ENCODE results near the gene UNC119.
"Not testable (repeated sequence)": the region's sequence is repeated elsewhere in the genome, so short reads cannot be mapped to it uniquely, and the experiment has no call there.

The UNC119 gene

GRCh38 chr17:28552176-28552999 is at the start of gene UNC119:
Gene UNC119, minus strand, starts transcription at chr17:28552624. Its CDS starts 67 bp downstream, at chr17:28552557.
- peak; percentile 72 for DNase-seq

- peak; percentile 61 for DNase-seq
Observed at GRCh38 chr17:28599311-28600184, 47.1 kb upstream of the UNC119 start.

DNA sequence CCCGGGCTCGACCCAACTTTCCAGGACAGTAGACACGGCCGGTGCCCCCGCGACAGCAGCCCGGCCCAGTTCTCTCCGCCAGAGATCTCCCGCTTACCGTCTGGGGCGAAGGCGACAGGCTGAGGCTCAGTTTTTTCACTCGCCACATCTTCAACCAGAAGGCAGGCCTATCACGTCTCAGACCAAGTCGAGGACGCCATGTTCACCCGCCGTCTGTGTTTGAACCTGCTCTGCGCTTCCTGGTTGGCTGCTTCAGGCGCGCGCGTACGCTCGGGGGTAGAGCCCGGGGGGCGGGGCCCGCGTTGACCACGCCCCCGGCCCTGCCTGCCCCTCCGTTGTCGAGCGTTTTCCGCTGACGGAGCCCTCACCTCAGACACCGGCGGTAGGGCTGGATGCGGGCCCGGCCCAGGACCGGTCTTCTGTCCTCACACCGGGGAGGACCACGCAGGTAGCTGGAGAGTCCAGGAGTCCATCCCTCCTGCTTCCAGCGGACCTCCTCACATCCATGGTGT is 46.4 kb upstream of the UNC119 start, which contains the start of gene SPAG5:
Gene SPAG5, minus strand, starts transcription at position 227 of the 512 bp plus-strand sequence. Its CDS starts 79 bp downstream, at position 148.
- DNase-seq = peak; percentile 95

DNA sequence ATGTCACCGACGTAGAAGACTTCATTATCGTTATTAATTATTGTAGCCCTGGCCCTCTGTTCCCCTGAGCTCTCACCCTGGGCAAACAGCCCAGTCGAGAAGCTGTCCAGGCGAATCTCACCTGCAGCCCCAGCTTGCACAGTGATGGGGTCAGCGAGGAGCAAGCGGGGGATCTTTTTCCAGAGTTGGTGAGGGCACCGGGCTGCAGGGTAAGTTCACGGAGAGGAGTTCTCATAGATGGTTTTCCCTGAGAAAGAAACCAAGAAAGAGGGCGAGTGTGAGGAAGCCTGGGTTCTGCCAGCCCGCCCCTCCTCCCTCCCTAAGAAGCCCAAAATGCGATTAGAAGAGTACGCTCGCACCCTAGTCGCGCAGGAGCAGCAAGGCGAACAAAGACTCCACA is 46.0 kb upstream of the UNC119 start:
- no peak for DNase-seq

DNA sequence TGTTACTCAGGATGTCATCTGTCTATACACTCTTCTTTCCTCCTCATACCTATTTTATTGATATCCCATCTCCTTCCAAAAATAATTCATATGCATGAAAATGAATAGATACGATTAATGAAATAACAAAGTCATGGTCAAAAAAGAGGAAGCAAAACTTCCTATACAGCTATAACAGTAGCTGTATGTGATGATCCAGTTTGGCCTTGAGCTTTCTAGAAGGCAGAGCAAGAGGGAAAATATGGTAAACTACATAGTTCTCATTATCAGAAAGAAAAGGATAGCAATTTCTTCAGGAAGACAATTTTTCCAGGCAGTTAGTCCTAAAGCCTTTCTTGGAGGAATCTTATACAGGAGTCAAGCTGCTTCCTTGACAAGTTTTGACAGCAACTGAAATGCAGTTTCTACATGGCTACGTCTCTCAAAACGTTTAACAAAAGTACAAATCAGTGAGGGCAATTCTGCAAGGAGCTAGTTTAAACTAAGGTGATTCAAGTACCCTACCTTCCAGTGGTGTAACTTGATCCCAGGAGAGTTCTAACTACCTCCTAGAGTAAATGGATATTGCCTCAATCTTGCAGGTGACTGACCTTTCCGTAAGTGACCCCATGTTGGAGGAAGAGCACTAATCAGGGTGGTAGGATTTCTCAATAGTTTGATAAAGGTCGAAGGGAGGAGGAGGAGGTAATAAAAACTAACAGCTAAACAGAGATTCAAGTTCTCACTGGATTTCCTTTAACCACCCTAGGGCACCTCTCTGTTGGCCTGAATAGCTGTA is 45.4 kb upstream of the UNC119 start:
- DNase-seq = no peak

- no peak for DNase-seq
Observed at GRCh38 chr17:28592260-28592659, 39.8 kb upstream of the UNC119 start.

DNA sequence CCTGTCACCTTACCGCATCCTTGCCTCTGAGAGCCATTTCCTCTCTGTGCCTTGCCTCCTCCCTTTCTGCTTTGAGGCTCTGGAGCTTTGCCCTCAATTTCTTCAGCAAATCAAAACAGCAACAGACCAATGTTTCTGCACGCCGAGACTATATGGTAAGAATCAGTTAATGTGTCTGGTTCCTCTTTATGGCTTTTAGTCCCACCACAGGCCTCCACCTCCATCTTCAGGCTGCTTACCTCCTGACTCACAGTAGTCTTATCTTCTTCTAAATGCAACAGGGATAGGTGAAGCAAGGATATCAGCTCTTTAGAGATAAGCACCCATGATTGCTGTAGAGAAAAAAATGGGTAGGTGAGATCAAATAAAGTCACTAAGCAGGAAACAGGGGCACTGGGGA is 33.4 kb upstream of the UNC119 start:
- DNase-seq = no peak

DNA sequence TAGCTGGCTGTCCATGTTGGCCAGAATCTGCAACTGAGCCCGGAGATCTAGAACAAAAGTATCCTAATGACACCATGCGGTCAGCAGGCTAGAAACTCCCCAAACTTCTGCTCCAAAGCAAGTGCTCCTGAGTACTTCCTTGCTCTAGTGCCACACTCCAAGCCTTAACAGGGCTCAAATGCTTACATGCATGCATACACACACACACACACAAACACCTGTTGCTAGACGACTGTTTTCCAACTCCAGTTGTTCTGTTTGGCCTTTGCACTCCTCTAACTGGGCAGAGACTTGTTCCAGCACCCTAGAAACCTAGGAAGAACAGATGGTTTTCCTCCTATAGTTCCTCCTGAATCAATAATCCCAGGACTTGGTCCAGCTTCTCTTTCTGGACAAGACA is 32.0 kb upstream of the UNC119 start:
- no peak for DNase-seq

DNA sequence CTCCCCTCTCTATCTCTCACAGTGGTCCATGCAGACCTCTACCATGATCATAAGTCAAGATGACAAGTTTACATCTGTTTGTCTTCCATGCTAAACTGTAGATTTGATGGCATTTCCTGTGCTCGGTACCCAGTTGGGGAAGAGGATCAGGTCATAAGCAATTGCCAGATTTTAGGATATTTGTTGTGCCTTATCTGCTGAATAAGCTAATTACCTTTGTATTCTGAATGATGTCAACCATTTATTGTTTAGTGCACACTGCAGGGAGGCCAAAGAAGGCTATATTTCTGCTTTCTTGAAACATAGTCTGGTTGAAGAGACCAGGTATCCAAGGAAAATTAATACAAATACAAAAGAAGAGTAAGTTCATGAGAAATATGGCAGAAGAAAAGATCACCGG is 30.1 kb upstream of the UNC119 start:
- DNase-seq = no peak

DNA sequence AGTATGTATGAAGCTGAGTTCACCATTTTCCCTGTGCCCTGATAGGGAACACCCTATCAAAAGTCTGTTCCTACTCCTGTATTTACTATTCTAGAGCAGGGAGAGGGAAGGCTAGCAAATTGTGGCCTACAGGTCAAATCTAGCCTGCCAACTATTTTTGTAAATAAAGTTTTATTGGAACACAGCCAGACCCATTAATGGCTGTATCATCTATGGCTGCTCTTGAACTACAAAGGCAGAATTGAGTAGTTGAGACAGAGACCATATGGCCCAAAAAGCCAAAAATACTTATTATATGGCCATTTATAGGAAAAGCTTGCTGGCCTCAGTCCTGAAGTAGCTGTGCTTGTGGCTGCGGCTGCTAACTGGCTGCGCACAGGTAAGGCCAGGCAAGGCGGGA is 28.5 kb upstream of the UNC119 start:
- no peak for DNase-seq

- DNase-seq = no peak
Observed at GRCh38 chr17:28579526-28579925, 27.1 kb upstream of the UNC119 start.

GRCh38 chr17:28578246-28579195 is 26.1 kb upstream of the UNC119 start:
- no peak for DNase-seq

DNA sequence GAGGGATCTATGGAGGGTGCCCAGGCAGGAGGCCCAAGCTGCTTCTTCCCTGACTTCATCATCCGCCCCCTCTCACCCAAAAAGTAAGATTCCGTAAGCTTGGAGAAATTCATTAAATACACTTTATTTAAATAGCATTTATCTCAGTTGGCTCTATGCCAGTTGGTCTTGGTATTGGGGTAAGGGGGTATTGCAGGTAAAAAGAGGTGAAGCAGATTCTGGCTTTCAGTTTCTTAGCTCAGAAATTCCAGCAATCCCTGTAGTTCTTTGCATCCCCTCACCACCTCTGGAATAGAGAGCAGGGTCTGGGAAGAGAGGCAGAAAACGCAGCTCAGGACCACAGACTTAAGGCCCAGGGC is 25.0 kb upstream of the UNC119 start:
- DNase-seq = no peak

DNA sequence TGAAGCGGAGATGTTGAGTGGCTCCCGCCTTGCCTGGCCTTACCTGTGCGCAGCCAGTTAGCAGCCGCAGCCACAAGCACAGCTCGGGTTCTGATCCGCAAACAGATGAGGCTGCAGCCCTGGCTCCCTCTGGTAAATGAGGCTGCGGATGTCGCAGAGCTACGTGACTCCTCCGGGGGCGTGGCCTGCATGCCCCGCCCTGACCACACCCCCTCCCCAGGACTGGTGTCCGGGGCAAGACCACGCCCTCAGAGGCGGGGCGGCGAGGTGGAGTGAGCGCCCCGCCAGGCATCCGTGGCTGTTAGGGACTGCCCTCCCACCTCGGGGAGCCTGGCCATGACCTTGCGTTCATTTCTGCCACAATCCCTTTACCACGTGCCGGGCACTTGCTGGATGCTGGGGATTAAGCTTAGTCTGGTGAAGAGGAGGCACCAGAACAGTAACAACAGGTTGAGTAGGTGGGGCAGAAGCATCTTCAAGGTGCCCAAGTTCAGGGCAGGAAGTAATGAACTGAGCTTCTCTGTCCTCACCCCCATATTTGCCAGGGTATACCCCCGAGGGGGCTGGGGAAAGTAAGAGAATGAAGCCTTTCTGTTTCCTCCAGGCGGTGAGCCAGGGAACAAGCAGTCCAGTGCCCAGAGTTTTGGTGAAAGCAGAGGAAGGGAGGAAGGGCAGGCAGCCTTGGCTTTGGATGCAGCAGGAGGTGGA is 24.5 kb upstream of the UNC119 start, which contains the start of gene ALDOC:
Gene ALDOC, minus strand, starts transcription at position 138 of the 708 bp plus-strand sequence. CDS start 1,363 bp downstream, outside the sequence.
- peak; percentile 98 for DNase-seq

DNA sequence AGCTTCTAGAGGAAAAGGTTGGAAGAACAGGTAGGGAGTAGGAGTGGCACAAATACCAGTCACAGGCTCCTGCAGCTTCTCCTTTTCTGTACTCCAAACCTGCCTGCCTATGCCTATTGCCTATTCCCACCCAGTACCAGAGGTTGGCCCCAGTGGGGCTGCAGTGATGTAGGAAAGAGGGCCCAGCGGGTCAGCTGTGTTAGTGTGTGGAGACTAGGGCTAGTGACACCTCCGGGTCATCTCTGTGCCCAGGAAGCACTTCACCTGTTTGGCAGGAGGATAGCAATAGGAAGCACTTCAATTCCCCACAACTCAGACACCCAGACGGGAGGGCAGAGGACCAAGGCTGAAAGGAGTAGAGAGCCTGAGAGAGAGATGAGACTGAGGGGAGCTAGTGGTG is 23.6 kb upstream of the UNC119 start:
- DNase-seq = not testable (repeated sequence)

DNA sequence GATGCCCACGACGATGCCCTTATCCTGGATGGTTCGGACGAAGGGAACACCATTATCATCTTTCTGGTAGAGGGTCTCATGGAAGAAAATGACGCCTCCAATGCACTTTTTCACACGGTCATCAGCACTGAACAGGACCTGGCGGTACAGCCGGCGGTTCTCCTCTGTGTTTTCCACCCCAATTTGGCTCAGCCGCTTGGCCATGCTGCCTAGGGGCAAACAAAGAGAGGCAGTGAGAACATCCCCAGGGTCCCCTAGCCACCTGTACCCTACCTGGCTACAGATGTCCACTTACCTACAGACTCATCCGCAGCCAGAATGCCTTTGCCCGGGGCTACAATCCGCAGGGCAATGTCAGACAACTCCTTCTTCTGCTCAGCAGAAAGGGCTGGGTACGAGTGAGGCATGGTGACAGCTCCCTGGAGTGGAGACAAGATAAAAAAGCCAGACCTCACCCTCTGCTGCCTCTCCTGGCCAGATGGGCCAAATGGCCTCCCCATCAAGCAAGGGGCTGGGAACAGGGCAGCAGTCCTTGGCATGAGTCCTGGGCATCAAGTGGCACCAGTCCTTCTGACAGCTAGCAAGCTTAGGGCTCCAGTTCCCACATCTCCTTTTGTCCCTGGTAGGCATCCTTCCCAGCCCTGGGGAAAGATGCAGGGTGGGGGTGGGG is 22.8 kb upstream of the UNC119 start:
- DNase-seq = no peak

DNA sequence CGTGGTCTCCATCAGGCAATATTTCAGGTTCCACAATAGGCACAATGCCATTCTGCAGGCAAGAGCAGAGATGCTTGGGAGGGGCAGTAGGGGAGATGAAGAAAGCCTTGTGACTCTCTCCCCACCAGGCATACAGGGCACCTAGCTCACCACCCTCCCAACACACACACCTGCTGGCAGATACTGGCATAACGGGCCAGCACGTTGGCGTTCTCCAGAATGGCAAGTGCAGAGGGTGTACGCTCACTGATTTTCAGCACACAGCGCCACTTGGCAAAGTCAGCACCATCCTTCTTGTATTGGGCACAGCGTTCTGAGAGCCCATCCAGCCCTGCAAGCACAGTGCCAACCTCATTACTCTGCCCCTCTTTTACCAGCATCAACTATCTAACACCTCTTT is 22.1 kb upstream of the UNC119 start:
- no peak for DNase-seq

DNA sequence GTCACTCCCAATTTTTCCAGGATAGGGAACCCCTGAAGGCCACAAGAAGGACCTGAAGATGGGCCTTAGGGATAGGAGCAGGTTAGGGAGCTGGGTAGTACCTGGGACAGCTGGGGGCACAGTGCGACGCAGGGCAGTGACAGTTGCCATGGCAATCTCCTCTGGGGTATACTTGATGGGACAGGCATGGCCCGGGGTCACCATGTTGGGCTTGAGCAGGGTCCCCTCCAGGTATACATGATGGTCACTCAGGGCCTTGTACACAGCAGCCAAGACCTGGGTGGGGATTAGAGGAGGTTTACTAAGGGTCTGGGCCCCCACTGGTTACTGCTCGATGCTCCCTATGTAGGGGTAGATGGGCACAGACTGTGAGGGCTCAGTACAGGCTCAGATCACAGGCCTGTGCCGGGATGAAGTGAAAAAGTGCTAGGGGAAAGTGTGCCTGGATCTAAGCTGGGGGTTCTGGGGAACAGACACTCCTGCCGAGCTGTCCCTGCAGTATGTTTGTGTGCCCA is 21.6 kb upstream of the UNC119 start:
- DNase-seq = no peak

DNA sequence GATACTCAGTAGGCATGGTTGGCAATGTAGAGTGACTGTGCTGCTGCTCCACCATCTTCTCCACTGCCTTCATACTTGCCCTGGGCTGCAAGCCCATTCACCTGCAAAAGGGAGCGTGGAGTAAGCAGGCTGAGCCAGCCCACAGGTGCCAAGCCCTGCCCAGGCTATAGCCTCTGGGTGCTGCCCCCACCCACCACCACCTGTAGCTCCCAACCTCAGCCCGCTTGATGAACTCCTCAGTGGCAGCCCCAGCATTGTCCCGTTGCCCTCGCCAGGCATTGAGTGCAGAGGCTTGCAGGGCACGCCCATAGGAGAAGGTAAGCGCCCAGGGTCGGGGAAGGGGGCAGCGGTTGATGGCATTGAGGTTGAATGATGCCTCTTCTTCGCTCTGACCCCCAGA is 21.1 kb upstream of the UNC119 start:
- DNase-seq = no peak

DNA sequence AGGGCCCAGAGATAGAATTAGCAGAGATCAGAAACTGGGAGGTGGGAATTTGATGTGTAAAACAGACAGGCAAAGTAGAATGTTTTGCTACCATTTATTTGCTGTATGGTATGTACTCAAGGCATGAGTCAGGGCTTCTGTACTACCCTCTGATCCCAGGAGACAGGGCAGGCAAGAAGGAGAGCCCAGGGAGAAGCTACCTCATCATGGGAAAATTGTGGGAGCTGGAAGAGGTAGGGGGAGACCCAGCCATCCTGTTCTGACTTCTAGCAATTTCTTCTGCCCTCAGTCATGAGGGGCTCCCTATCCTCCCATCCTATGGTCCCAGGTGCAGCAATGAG is 20.6 kb upstream of the UNC119 start:
- no peak for DNase-seq

Measured in CD4-positive, alpha-beta T cell treated with Interferon gamma for 1 hour (primary cell).